NCI-H2196 treated with DMSO at 0.1 percent for 48 hours (cell line): Measurements from ENCODE around the gene SNHG17.
"Not testable (repeated sequence)": the region's sequence is repeated elsewhere in the genome, so short reads cannot be mapped to it uniquely, and the experiment has no call there.

Experiments
- DNase-seq: peaks from one replicate; lab custom pipeline; 2025; ENCODE audit not compliant: unreplicated experiment; lab: John Stamatoyannopoulos, UW

SNHG17 gene

DNA sequence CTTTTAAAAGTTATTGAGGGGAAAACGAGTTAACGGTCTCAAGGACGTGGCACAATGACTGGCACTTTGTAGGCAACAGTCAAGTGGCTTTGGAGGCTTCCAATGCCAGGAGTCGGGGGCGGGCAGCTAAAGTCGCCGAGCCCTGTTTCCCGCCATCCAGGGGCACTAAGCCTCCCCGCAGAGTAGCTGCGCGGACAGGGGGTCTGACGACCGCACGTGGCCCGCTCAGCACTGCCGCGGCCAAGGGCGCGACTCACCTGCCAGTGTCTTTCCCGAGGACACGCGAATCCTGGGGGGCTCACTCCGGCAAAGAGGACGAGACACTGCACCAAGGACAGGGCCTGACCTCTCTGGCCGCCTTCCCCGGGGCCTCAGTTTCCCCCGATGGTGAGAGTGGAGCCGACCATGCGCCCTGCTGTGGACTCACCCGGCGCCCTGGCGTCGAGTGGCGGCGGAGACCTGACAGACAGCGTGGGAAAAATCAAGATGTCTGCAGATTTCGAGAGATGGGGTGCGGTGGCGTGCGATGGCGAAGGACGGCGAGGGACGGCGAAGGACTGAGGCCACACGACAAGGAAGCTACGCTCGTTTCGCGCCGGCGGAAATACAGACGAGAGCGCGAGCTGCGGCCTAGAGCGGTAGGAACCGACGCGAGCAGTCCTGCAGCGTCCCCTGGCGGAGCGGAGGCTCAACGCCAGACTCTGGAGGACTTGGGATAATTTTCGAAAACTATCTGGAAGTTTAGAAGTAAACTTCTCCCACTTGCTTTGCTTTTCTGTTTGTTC, at the start of gene SNHG17:
Gene SNHG17 (minus strand): TSS at position 559 of the 785 bp plus-strand sequence.
- peak; percentile 77 for DNase-seq

DNA sequence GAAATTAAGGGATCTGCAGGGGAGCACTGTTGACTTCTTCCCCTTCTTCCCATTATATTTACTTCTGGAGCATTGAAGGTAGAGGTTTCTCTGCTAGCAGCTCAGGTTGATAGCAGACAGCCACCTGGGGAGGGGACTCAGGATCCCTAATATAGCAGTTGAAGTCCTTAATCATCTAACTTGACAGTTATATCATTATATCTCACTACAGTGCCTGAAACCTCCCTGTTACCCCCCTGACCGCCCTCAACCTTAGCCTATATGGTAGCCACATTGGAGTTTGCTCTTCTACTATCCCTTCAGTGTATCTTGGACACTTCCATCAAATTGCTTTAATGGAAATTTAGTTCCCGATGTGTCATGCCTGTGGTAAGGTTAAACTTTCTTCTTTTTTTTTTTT, 44.5 kb upstream of the SNHG17 start:
- DNase-seq, result no peak

DNA sequence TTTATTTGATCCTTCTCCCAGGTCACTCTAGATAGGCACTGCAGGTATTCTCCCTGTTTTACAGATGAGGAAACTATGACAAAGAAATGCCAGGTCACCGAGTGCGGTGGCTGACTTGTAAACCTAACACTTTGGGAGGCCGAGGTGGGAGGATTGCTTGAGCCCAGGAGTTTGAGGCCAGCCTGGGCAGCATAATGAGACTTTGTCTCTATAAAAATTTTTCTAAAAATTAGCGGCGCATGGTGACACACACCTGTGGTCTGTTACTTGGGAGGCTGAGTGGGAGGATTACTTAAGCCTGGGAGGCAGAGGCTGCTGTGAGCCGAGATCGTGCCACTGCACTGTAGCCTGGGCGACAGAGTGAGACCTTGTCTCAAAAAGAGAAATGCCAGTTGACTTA, 42.6 kb upstream of the SNHG17 start:
- DNase-seq, result no peak

DNA sequence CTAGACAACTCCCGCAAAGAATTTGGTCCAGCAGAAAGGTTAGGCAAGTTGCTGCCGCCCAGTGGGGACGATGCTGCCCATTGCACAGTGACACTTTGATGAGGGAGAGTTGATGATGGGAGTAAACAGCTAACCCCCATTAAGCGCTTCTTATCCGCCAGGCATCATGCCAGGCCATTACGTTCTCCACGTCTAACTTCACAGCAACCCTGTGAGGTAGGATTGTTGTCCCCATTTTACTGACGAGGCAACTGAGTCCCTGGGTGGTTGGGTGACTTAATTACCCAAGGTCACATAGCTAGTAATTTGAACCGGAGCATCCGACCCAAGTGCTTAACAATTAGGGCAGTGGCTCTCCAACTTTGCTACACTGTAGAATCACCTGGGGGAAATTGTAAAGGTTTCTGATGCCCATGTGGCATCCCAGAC, 38.3 kb upstream of the SNHG17 start:
- DNase-seq, result no peak

DNA sequence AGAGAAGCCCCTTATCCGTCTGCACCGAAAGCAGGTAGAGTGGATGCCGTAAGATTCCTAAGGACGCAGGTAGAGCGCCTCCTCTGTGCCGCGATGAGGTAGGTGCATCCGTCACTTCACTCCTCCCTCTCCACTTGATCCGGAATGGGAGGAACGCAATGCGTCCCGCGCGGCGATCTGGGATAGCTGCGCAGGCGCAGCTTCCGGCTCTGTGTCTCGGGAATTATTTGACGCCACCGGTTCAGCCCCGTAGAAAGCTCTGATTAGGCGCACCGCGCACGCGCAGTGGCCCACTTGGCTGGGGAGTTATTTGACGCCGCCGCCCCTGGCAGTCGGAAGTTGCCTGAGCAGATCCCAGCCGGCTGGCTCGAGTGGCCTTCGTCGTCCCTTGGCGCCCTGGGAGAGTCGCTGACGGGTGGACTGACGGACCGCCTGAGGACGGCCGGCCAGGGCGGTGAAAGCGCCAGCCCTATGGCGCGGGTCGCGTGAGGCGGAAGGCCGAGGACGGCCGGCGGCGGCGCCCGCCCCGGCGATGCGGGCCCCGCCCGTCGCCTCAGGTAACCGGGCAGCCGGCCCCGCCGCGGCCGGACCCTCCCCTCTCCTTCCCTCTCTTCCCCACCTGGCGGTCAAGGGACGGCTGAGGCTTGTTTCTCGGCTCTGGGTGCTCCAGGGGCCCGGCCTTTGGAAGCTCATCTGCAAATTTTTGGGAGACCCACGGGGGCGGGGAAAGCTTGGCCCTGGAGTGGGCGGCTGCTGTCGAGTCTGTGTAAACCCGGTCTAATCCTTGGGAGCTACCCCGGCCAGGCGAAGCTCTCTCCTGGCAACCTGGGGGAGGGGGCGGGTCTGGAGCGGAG, 37.6 kb upstream of the SNHG17 start, which contains the start of gene RALGAPB:
Gene RALGAPB (plus strand): TSS at position 331 of the 854 bp plus-strand sequence. CDS start 15,590 bp downstream, outside the sequence.
- peak; percentile 96 for DNase-seq

DNA sequence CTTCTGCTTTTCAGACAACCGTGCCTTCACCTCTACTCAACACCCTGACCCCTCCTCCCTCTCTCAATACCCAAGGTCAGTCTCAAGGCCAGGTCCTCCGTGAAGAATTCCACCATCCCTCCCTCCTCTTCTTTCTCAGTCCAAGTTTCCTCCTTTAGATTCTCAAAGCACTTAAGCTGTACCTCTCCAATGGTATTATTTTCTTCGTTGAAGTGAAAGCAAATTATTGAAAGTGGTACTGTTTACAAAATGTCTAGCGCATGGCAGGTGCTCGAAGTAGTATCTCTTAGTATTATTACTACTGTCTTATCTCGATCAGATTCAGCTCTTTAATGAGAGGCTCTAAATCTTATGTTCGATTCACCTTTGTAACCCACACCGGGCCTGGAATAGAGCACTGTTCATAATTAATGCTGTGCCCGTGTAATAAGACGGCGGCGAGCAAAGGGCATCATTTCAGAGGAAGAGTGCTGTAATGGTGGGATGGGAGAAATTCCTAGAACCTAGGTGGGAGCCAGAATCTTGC, 36.9 kb upstream of the SNHG17 start:
- no peak for DNase-seq

DNA sequence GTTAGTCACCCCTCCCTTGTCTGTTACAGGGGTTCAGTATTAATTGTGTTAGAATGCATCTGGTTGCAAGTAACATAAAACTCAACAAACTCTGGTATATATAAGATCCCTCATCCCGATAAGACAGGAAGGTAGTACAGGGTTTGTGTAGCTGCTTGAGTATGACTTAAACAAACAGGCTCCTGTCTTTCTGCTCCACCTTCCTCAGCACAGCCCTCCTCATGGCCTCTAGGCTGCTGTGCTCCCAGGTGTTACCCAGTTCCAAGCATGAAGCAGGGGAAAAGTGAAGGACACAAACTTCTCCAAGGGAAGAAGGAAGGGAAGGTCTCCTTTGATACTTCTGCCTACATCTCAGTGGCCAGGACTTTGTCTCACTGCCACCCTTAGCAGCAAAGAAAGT, 36.1 kb upstream of the SNHG17 start:
- DNase-seq, result no peak

DNA sequence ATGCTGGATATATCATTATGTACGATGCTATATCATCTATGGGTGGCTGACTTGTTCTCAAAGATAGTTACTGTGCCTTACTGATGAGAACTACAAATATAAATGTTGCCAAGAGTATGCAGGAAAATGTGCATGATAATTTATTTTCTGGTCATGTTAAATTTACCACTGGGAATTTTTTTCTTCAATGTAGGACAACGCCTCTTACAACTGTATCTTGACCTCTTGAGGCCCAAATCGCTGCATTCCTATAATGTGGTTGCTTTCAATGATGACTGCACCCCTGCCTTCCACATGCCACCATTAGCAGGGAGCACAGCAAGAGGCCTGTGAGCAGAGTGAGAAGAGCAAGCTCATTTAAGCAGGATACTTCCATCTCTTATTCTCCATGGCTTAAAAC, 31.9 kb upstream of the SNHG17 start:
- DNase-seq, result no peak

DNA sequence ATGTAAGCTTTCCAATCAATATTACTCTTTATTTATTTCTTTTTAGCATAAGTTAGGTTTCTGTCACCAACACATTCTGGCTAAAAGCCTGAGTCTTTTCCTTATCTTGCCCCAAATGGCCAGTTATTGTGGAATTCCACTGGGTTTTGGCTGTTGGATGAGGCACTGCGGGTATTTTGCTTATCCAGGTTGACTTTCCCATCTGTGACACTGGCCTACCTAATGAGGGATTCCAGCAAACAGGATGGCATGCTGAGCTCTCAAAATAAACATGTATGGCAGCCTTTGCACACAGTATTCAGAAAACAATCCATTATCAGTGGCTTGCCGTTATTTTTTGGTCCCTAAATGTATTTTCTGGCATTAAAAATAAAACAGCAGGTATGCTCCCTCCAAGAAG, 31.0 kb upstream of the SNHG17 start:
- DNase-seq, result no peak

DNA sequence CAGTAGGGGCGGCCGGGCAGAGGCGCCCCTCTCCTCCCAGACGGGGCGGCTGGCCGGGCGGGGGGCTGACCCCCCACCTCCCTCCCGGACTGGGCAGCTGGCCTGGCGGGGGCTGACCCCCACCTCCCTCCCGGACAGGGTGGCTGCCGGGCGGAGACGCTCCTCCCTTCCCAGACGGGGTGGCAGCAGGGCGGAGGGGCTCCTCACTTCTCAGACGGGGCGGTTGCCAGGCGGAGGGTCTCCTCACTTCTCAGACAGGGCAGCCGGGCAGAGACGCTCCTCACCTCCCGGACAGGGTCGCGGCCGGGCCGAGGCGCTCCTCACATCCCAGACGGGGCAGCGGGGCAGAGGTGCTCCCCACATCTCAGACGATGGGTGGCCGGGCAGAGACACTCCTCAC, 26.4 kb upstream of the SNHG17 start:
- DNase-seq, result not testable (repeated sequence)

DNA sequence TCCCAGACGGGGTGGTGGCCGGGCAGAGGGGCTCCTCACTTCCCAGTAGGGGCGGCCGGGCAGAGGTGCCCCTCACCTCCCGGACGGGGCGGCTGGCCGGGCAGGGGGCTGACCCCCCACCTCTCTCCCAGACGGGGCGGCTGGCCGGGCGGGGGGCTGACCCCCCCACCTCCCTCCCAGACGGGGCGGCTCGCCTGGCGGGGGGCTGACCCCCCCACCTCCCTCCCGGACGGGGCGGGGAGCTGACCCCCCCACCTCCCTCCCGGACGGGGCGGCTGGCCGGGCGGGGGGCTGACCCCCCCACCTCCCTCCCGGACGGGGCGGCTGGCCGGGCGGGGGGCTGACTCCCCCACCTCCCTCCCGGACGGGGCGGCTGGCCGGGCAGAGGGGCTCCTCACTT, 26.0 kb upstream of the SNHG17 start:
- not testable (repeated sequence) for DNase-seq

DNA sequence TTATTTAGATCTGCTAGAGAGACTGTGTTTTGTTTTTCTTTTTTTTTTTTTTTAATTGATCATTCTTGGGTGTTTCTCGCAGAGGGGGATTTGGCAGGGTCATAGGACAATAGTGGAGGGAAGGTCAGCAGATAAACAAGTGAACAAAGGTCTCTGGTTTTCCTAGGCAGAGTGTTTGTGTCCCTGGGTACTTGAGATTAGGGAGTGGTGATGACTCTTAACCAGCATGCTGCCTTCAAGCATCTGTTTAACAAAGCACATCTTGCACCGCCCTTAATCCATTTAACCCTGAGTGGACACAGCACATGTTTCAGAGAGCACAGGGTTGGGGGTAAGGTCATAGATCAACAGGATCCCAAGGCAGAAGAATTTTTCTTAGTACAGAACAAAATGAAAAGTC, 25.5 kb upstream of the SNHG17 start:
- DNase-seq, result not testable (repeated sequence)

DNA sequence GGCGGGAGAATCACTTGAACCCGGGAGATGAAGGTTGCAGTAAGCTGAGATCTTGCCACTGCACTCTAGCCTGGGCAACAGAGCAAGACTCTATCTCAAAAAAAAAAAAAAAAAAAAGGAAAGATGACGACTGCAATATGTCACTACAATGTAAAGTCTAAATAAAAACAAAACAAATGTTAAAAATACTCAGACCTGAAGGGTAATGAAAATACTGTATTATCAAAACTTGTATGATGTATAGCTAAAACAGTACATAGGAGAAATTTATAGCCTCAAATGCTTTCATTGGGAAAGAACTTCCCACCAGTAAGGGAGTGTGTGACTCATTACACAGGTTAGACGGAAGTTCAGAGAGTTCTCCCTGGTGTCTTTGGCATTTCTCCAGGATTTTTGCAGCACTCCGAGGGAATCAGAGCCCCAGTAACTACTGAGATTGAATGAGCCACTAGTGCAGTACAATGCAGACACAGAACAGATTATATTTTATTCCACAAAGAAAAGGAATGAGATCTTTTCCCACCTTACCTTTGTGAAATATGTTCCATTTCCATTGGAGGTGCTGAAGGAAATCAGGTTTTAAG, 25.0 kb upstream of the SNHG17 start:
- no peak for DNase-seq

DNA sequence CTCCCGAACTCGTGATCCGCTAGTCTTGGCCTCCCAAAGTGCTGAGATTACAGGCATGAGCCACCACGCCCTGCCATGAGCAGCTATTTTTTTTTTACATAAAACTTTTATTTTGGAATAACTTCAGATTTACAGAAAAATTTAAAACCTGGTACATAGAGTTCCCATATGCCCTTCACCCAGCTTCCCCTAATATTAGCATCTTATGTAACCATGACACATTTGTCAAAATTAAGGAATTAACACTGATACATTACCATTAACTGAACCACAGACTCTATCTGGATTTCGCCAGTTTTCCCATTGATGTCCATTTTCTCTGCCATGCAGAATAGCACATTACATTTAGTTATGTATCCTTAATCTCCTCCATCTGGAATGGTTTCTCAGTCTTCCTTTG, 23.2 kb upstream of the SNHG17 start:
- no peak for DNase-seq

DNA sequence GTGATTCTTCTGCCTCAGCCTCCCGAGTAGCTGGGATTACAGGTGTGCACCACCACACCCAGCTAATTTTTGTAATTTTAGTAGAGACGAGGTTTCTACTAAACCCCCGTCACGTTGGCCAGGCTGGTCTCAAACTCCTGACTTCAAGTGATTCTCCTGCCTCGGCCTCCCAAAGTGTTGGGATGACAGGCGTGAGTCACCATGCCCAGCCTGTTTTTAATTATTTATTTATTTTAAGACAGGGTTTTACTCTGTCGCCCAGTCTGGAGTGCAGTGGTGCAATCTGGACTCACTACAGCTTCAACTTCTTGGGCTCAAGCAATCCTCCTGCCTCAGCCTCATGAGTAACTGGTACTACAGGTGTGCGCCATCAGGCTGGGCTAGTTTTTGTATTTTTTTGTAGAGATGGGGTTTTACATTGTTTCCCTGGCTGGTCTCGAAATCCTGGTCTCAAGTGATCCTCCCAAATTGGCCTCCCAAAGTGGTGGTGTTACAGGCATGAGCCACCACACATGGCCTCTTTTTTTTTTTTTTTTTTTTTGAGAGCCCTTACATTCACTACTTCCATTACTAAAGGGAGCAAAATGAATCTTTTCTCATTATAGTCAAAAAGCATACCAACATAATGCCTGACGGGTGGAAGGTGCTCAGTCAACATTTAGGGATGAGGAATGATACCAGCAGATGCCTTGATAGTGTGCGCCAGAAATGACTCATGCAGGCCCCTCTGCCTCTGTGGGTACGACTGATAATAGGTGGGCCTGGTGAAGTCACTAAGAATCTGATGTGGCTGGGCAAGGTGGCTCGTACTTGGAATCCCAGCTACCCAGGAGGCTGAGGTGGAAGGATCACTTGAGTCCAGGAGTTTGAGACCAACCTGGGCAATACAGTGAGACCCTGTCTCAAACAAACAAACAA, 19.7 kb upstream of the SNHG17 start:
- no peak for DNase-seq

DNA sequence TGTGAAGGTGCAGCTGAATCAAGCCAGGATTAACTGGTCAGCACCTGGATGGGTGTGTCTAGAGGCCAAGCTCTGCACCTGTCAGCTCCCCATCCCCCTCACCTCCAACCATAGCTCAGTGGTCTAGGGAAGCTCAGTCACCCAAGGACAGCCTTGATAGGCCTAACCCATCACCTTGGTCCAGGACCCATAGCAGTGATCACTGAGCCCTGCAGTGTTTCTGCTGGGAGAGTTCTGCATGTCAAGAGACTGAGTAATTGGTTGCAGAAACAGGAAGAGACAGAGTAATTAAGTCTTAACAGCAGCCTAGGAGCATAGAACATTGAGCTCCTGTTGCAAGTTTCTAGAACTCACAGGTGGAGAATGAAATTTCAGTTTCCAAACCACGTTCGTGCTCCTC, 18.8 kb upstream of the SNHG17 start:
- no peak for DNase-seq

DNA sequence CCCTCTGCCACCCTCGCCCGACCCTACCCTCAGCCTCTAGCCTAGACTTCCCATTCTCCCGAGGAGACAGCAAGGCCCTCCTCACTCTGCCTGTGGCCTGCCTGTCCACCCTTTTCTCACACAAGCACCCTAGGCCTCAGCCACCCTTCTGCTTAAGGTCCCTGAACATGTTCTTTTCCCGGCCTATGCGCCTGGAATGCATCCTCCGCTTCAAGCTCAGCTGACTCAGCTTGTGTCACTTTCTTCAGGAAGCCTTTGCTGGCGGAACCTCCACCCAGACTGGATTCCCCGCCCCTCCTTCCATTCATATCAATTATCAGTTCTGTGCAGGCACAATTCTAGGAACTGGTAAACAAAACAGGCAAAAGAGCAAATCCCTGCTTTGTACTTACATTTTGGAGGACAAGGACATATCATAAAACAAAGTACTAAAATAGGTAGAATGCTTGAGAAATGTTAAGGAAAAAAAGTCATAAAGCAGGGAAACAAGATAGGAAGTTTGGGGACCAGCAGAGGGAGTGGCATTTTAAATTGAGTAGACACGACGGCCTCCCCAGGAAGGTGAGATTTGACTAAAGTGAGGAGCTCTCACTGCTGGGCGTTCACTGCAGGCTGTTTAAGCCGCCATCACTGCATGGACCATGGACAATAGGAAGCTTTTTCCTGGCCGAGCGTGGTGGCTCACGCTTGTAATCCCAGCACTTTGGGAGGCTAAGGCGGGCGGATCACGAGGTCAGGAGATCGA, 17.9 kb upstream of the SNHG17 start:
- DNase-seq, result no peak

DNA sequence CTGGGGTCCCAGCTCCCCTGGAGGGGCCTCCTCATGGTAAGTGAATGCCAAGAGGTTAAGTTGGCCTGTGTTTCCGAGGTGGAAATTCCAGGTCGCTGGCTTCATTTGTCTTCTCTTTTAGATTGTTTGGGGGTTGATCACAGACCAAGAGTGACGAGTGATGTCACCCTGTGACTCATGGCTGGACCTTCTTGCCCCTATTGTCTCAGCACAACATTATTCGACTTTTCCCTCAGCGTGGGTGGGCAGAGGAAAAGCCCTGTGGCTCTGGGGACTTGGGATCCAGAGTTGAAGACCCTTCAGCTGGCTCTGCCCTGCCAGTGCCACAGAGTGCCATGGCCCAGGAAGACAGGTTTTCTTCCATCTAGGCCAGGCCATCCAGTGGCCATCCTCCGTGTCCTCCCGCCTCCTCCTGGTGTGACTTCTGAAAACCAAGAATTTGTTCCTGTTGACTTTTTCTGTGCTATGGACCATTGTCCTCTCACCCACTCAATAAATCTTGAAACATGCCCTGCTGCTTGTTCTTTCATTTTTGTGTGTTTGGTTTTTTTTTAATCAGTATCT, 15.4 kb upstream of the SNHG17 start:
- DNase-seq, result no peak

DNA sequence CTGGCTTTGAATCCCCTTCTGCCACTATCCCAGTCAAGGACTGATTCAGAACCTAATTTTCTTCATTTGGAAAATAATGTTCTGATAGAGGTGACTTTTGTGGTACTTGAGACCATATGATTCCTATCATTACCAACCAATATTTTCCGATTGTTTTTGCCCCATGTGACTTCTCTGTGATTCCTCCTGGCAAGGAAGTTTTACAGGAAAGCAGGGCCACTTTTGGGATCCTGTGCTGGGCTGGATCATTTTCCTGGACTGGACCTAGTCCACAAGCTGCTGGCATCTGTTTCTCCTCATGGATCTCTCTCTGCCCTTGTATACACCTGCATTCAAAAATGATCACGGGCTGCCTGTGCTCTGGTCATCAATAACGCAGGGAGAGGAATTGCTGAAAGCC, 13.9 kb upstream of the SNHG17 start:
- DNase-seq, result no peak
